Fibroblast of skin of abdomen (primary cell): ENCODE measurements around the gene ATP6V1A.
"Not testable (repeated sequence)": the region's sequence is repeated elsewhere in the genome, so short reads cannot be mapped to it uniquely, and the experiment has no call there.

Experiments
- DNase-seq: peaks from one replicate; pipeline ENCODE4 v3.0.0-alpha.2; 2013

The ATP6V1A gene

DNA sequence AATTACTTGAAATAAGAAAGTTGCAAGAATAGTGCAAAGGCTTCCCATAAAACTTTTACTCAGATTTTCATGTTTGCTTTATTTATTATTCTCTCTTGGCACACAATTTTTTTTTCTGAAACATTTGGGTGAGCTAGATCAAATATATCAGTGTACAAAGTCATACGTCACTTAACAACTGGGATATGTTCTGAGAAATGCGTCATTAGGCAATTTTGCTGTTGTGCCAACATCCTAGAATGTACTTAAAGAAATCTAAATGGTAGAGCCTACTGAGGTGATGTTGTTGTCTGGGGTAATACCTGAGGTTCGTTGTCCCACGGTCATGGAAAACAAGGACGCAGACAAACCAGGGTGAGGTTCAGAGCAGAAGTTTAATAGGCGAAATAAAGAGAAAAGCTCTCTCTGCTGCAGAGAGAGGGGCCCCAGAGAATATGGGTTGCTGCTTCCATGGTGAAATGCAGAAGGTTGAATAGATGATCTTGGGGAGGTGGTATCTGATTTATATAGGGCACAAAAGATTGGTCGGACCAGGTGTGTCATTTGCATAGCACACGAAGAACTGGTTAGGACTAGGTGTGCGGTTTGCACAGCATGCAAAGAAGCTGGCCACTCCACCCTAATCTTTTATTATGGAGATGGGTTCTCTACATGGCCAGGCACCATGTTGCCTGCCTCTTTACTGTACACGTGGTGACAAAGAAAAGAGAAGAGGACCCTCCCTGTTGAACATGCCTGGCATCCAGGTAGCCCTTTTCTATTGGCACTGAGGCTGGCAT, 82.9 kb downstream of the ATP6V1A start:
- no peak for DNase-seq

- DNase-seq = no peak
Observed at GRCh38 chr3:113831103-113831355, 84.2 kb downstream of the ATP6V1A start.

GRCh38 chr3:113832477-113833164, 85.8 kb downstream of the ATP6V1A start:
- peak; percentile 13 for DNase-seq

DNA sequence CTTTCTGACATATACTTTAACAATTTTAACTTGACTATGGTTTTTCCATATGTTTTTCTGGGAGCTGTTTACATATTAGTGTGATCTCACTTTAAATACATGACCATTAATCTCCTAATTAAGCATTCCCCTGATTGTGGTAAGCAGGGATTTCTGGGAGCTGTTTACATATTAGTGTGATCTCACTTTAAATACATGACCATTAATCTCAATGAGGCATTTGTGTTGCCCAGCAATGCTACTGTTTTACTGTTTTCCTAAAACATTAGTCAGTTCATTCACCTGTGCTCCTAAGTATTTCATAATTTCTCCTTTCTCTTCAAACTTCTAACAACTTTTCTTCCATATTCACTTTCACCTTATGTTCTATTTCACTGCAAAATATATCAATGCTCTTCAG, 88.1 kb downstream of the ATP6V1A start:
- DNase-seq = peak; percentile 6

GRCh38 chr3:113838631-113839209, 91.9 kb downstream of the ATP6V1A start, which contains the start of gene GRAMD1C:
Gene GRAMD1C, plus strand, starts transcription at chr3:113838788. Its CDS starts 122 bp downstream, at chr3:113838910.
- DNase-seq = peak; percentile 89

GRCh38 chr3:113839551-113839950, 92.7 kb downstream of the ATP6V1A start:
- no peak for DNase-seq

DNA sequence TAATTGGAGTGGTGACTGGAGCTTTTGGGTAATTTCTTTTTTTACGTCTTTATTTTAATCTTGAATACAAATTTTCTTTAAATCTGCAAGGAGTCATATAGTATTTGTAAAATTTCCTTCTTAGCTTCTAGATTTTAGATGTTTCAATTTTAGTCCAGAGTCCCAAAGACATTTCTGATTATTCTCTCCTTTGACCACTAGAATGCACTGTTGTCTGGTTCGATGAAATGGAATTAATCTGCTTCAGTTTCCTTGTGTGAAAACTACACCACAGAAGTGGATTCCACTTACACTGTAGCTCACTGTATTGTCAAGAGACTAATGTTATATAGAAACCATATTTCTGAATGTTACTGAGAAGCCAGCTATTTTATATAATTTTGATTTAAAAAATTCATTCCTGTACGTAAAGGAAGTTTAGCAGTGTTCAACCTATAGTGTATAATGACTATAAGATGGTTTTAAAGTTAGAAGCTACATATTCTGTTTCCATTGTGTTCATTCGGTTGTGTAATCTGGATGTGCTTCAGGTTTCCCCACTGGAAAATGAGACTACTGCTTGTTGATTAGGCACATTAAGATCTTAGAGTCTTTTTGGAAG, 97.9 kb downstream of the ATP6V1A start:
- DNase-seq = peak; percentile 40

GRCh38 chr3:113847247-113847646, 100.4 kb downstream of the ATP6V1A start:
- DNase-seq = no peak

GRCh38 chr3:113847664-113848461, 101.0 kb downstream of the ATP6V1A start:
- DNase-seq = no peak

- DNase-seq = not testable (repeated sequence)
Observed at GRCh38 chr3:113849071-113849470, 102.2 kb downstream of the ATP6V1A start.

DNA sequence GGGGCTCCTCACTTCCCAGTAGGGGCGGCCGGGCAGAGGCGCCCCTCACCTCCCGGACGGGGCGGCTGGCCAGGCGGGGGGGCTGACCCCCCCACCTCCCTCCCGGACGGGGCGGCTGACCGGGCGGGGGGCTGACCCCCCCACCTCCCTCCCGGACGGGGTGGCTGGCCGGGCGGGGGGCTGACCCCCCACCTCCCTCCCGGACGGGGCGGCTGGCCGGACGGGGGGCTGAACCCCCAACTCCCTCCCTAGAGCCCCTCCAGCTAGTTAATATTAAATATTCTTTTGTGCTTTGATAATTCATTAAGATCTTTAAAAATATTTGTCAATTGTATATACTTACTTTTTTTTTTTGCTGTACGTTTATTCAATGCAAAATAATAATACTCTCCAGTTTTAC, 103.0 kb downstream of the ATP6V1A start:
- DNase-seq = not testable (repeated sequence)

GRCh38 chr3:113850391-113850790, 103.6 kb downstream of the ATP6V1A start:
- DNase-seq = not testable (repeated sequence)

DNA sequence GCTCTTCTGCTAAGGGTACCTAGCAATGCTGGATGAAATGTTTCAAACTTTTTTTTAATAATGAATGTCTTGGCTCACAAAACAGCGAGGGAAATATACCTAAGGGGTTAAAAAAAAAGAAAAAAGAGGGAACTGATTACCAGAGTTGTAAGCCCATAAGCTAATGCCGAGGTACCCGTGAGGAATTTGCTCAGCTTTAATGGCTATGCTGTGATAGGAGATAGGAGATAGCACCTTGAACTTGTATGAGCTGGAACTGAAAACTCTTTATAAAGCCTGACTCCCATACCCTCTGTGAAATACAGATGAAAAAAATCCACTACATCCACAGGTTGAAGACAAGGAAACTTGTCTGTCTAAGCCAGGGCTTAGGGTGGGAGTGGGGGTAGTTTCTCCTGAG, 105.7 kb downstream of the ATP6V1A start:
- no peak for DNase-seq
